ENCODE results near the gene PASK. TPM values are rescaled to one million over a fixed set of nuclear protein-coding genes. Genes with fewer than 3 reads are reported as not detected.
A peak's percentile ranks its signal among the peaks of the same experiment; 100 is the strongest.
"Not testable (repeated sequence)": the region's sequence is repeated elsewhere in the genome, so short reads cannot be mapped to it uniquely, and the experiment has no call there.

The PASK gene
- total RNA-seq, 2 donors from 2014 or later, result 12.3 to 14.8 TPM

DNA sequence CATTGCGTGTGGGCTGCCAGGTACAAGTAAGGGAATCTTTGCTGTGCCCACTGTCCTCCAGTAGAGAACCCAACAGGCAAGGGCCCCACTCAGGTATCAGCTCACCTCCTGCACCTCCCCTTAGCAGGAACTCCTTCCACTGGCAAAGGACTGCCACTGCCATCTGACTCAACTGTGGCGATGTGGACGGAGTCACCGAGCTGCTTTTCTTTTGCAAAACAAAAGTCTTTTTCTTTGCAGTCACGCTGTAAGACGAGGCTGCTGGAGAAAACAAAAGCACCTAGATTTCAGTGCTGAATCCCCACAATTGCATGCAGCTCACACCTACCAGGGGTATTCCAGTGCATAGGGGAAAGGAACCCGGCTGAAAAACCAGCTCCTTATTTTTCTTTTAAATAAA is 55.1 kb downstream of the PASK start:
- intact Hi-C loops (cut with DNase I, micrococcal nuclease), result no loop called here
- ATAC-seq (no peak), DNase-seq (no peak)

DNA sequence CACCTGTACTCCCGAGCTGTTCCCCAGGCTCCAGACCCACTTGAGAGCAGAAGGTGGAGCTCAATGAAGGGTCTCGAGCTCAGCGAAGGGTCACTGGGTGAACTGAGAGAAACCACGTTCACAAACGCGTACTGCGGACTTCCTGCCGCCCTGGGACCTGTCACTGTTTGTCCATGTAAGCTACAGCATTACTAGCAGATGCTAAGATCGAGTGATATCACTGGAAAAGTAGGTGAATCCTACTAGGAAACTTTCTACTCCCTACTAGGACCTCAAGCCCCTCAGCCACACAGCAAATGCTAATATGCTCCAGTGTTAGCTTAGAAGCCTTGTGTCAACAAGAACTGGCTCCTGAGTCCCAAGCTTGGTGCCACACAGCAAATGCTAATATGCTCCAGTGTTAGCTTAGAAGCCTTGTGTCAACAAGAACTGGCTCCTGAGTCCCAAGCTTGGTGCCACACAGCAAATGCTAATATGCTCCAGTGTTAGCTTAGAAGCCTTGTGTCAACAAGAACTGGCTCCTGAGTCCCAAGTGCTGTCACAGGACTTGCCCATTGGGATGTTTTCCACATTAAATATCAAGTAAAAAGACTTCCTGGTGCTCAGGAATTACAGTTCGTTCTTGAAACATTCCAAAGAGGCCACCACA is 56.0 kb downstream of the PASK start:
- intact Hi-C loops (cut with DNase I, micrococcal nuclease); DNase-seq: not testable (repeated sequence)
- peak; percentile 67 for ATAC-seq

DNA sequence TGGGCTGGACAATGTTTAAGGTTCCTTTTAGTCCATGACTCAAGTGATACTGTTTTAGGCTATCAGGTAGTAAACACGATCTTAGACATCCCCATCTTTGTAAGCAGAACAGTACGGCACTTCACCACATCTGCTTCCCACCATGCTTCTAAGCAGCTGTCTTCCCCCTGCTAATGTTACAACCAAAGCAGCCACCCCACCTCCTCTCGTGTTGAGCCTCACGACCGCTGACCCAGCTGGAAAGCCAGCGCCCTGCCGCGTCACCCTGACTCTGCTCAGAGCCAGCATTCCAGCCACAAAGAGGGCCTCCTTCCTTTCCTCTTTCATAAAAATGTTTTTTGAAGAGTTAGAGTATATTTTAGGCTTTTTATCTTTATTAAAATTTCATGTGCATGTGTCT is 56.6 kb downstream of the PASK start:
- intact Hi-C loops (cut with DNase I, micrococcal nuclease), result no loop called here
- no peak for ATAC-seq
- DNase-seq, result no peak

DNA sequence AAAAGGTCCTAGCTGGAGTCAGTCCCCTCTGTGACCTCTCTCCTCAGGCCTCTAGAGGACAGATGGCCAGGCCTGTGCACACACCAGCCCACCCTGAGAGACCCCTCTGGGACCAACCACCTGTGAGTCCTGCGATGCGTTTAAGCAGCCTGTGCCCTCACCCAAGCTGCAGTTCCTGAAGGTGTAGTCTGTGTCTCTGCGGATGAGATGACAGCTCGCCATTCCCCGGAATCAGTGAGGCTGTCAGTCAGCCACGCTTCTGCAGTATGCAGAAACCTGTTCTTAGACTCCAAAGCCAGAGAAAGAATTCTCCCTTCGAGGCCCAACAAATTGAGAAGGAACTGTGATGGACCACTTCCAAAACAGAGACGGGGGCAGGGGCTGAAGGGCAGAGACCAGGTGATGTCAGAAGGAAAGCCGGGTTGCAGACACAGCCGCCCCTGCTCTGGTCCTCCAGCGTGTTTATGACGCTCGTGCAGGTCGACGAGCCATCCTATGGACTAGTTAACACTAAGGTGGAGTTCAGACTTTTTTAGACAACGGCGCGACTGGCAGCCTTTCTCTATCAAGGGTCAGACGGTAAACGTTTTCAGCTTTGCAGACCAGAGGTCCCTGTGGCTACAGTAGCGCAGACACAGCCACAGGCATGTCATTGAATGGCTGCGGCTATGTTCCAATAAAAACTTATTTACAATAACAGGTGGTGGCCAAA is 57.4 kb downstream of the PASK start:
- DNase-seq (no peak), ATAC-seq (no peak)
- intact Hi-C loops (cut with DNase I, micrococcal nuclease), result no loop called here

DNA sequence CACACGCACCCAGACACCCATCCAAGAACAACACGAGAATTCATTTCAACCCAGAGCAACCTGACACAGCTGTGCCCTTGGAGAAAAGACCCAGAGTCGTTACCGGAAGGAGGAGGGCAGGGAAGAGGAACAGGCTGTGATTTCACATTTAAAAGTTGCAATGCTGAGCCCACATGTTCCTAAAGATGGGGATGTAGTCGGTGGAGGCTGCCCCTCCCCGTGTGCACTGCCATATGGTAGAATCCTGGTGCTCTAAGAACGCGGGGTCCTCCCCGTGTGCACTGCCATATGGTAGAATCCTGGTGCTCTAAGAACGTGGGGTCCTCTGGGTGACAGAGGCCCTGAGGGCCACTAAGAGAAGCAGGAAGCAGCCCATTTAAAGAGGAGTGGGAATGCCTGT is 58.1 kb downstream of the PASK start:
- no peak for ATAC-seq
- DNase-seq, result no peak
- intact Hi-C loops (cut with DNase I, micrococcal nuclease), result no loop called here

DNA sequence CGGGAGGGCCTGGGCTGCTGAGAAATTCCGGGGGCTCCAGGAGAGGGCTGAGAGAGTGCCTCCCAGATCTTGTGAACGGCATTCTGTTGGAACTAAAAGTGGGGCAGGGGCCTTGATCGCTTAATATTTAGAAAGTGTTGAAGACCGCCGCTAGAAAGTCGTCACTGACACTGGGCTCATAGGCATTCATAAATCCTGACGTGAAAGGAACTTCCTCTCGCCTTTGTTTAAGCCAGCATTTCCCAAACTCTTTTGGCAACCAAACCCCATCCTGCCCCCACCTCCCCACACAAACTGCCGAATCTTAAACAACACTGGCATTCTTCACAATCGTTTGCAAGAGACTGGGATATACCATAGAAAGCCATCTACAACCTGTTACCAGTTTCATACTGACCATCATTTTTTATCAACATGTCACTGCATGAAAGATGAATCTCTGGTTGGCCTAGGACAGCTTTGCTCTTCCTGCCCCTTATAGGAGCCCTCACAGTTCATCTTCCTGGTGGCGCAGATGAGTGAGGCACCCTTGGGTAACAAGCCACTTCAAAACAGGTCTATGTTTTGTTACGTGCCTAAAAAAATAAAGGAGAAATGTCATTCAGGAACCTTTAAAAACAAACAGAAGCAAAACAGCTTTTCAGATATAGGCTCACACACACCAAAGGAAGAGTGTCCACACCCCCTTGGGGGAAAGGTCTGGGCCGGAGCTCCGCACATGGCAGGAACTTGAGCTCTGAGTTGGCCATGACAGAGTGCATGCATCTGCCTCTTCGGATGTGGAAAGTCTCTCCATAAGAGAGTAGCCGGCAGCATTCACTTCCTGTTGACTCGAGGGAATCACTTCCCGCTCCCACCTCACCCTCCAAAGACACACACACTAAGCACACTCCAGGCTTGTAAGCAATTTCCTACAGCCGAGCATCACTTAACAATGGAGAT is 60.2 kb downstream of the PASK start:
- intact Hi-C loops (cut with DNase I, micrococcal nuclease), result no loop called here
- DNase-seq (no peak), ATAC-seq (no peak)

DNA sequence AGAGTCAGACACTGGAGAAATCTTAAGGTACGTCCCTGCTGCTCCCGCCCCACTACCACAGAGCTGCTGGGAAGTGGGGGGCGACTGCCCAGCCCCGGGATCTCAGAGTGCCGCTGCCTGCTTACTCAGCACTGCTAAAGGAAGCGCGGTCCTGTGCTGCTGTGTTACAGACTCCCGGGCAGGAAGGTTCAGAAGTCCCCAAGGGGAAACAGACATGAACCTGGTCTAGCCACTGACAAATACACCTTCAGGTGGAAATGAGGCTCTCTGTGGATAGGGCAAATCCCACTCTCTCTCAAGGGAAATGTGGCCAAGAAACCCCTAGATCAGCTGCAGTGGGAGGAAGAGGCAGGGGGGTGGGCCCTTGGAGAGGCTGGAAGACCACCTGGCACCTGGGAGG is 60.9 kb downstream of the PASK start:
- intact Hi-C loops (cut with DNase I, micrococcal nuclease), result no loop called here
- ATAC-seq, result no peak
- no peak for DNase-seq

DNA sequence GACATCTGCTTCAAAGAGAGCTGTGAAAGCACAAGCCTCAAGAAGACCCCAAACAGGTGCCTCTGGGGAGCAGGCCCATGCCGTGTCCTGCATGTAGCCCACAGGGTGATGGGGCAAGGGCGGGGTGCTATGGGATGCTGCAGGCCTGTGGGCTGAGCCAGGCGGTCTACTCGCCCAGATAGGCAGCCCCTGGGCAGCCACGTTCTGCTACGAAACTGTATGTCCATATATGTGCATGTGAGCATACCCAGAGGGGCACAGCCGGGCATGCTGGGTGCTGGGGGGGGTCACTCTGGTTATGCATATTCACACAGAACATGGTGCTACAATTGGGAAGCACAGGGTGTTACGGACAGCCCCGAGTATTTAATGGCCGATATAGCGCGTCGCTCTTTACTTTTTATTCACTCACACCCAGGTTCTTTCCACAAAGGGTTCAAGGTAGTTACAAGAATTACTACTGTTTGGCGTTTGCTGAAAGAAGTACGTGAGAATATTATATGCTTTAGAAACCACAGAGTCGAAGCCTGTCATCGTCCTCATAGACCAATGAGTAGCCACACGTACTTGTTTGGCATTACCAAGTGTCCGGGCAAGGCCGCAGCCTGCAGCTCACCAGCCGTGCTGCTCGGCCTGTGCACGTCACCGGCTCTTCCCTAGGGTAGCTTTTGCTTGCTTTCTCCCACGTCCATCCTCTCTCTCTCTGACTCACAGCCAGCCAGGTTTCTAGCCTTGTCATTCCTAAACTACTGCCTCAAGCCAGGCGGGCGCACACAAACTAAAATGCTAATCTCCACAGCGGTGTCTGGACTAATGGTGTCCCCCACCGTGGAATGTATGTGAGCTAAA is 61.6 kb downstream of the PASK start:
- ATAC-seq (no peak), DNase-seq (no peak)
- intact Hi-C loops (cut with DNase I, micrococcal nuclease), result no loop called here

DNA sequence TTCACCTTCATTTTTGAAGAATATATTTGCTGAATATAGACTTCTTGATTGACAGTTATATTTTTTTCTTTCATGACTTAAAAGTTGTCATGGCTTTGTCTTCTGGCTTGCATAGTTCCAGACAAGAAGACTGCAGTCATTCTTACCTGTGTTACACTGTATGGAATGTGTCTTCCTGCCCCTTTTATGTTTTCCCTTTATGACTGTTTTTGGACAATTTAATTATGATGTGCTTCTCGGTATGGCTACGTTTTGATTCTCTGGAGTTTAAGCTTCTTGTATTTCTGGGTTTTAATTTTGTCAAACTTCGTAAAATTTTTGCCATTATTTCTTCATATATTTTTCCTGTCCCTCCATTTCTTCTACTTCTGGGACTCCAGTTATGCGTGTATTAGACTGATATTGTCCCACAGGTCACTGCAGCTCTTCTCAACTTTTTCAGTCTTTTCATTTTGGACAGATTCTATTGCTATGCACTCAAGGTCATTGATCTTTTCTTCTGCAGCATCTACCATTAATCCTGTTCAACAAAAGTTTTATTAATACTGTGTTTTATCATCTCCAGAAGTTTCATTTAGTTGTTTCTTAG is 64.3 kb downstream of the PASK start:
- ATAC-seq (no peak), DNase-seq (no peak)
- intact Hi-C loops (cut with DNase I, micrococcal nuclease), result no loop called here

DNA sequence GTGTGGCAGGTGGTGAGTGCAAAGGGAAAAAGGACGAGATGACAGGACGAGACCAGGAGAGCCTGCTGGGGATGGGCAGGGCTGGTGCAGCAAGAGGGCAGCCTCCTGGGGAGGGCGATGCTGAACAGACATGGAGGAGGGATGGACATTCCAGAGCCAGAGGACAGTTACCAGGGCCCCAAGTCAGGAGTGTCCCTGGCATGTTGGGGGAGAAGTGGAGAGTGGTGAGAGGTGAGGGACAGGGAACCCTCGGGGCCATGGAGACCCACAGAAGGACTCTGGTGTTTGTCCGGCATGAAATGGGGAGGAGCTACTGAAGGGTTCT is 66.2 kb downstream of the PASK start:
- intact Hi-C loops (cut with DNase I, micrococcal nuclease), result no loop called here

DNA sequence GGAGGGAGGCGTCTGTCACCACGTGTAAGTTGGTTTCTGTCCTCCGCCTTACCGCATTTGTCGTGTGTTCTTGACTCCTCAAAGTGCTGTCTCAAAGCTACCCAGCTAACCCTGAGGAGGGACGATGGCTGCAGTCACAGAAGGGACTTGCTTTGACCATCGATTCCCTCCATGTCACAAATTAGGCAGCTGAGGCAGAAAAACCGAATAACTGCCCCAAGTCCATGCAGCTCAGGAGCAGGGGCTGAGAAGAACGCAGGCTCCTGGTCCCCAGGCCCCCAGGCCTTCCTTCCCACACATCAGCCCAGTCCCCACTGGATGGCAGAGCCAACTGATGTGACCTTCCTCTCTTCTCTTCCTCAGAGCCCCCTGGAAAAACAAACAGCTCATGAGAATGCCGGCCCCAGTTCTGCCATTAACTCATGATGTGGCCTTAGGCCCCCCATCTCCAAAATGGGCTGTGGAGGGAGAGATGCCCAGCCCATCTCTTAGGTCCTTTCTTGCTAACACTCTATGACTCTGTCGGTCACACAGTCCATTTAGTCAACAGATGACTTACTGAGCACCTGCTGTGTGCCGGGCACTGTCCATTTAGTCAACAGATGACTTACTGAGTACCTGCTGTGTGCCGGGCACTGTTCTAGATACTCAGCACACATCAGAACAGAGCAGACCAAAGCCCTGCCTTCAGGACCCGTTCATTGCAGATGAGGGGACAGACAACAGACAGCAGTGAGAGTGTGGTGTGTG is 66.8 kb downstream of the PASK start:
- no peak for DNase-seq
- intact Hi-C loops (cut with DNase I, micrococcal nuclease), result no loop called here
- no peak for ATAC-seq

More for the DNA sequence above, 66.2 kb downstream of the PASK start:
- no peak for DNase-seq
- ATAC-seq, result peak; percentile 7

DNA sequence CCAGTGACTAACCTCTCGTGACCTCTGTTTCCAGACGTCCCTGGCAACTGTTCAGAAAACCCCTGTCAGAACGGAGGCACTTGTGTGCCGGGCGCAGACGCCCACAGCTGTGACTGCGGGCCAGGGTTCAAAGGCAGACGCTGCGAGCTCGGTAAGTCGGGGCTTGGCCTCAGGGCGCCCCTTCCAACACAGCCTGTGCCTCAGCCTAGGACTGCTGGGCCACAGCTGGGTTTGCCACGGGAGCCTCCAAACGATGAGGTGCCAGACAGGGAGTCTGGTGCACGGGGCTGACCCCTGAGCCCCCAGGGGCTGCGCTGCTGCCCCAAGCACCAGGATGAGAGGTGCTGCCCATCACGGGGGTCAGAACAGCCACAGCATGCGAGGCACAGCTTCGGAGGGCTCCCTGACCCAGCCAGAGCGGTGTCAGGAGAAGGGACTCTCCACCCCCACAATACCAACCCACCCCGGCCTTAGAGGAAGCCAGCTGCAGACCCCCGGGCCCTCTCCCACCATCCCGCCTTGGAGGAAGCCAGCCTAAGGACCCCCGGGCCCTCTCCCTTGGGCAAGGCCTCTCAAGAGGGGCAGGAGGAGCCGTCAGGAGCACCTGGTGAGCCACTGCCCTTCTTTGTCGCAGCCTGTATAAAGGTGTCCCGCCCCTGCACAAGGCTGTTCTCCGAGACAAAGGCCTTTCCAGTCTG is 67.5 kb downstream of the PASK start:
- no peak for ATAC-seq
- intact Hi-C loops (cut with DNase I, micrococcal nuclease), result no loop called here

DNA sequence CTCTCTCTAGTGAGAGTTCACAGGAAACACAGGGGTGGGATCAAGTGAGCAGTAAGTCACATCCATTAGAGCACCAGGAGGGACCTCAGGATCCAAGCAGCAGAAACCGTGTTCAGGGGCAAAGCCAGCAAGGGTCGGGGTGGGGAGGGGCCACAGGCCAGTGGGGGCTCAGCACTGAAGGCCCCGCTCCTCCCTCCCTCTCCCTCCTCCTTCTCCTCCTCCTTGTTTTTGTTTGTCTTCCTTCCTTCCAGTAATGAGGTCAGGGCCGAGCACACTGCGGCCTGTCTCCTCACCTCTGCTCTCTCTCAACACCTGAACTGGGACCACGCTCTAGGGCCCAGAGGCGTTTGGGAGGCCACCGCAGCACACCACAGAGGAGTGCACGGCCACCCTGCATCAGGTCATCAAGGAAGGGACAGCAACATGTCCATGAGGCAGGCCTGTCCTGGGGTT is 68.1 kb downstream of the PASK start:
- intact Hi-C loops (cut with DNase I, micrococcal nuclease), result no loop called here
- no peak for DNase-seq
- ATAC-seq, result no peak

More for the DNA sequence above, 67.5 kb downstream of the PASK start:
- DNase-seq, result no peak

DNA sequence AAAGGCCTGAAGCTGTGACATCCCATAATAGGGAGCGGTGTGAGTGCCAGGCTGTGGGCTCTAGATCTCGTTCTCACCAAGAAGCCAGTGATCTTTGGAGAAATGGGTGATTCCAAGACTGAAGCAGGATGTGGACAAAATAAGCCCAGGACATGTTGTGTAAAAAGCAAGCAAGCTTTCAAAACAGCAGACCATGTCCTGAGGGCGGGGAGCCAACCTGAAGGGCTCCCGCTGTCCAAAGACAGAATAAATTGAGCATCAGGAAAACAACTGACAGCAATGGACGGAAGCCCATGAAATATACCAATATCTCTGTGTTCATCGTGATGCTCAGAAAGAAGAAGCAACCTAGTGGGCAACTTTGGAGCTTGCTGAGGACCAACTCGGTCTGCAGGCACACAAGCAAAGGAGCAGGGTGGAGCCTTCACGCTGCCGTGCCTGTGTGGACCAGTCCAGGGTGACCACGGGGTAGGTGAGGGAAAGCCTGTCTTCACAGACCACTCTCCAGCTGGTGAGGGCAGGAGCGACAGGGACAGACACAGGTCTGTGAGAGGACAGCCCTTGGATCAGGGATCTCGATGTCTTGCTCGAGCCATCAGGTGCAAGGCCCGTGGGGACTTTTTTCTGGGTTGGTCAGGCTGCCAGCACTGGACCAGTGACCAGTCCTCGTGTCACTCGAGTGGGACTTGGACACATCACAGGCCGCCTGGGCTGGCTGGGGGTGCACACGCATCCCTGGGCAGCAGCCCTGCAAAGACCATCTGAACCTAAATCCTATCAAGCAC is 68.7 kb downstream of the PASK start:
- intact Hi-C loops (cut with DNase I, micrococcal nuclease), result no loop called here
- ATAC-seq (no peak), DNase-seq (no peak)

DNA sequence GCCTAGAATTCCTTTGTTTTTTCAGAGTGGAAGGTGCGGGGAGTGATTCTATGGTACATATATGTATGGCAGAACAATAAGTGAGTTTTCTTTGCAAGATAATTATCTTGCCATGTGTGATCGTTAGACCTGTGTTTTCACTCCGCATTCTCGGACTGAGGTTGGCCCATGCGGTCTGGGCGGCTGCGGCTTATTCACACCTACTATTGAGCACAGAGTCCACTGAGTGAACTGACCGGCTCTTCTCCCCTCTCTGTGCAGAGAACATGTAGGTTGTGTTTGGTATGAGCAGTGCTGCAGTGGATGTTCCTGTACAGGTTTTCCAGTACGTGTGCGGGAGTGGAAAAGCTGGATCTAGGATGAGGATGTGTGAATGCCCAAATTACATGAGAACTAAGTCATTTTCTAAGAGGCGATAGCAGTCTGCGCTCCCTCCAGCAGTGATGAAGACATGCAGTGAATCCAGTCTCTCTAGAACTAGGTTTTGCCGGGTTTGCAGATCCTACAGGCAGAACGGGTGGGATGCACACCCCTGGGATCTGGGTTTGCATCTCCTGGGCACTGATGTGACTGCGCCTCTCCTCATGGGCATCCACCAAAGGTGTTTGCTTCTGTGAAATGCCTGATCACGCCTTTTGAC is 74.3 kb downstream of the PASK start:
- ATAC-seq (no peak), DNase-seq (no peak)
- intact Hi-C loops (cut with DNase I, micrococcal nuclease), result no loop called here
